Measurements from ENCODE around the gene FKTN.
"Not testable (repeated sequence)": the region's sequence is repeated elsewhere in the genome, so short reads cannot be mapped to it uniquely, and the experiment has no call there.

DNA sequence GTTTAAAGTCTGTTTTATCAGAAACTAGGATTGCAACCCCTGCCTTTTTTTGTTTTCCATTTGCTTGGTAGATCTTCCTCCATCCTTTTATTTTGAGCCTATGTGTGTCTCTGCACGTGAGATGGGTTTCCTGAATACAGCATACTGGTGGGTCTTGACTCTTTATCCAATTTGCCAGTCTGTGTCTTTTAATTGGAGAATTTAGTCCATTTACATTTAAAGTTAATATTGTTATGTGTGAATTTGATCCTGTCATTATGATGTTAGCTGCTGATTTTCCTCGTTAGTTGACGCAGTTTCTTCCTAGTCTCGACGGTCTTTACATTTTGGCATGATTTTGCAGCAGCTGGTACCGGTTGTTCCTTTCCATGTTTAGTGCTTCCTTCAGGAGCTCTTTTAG is 22.0 kb downstream of the FKTN start:
- TF ChIP-seq, protein P1, sequence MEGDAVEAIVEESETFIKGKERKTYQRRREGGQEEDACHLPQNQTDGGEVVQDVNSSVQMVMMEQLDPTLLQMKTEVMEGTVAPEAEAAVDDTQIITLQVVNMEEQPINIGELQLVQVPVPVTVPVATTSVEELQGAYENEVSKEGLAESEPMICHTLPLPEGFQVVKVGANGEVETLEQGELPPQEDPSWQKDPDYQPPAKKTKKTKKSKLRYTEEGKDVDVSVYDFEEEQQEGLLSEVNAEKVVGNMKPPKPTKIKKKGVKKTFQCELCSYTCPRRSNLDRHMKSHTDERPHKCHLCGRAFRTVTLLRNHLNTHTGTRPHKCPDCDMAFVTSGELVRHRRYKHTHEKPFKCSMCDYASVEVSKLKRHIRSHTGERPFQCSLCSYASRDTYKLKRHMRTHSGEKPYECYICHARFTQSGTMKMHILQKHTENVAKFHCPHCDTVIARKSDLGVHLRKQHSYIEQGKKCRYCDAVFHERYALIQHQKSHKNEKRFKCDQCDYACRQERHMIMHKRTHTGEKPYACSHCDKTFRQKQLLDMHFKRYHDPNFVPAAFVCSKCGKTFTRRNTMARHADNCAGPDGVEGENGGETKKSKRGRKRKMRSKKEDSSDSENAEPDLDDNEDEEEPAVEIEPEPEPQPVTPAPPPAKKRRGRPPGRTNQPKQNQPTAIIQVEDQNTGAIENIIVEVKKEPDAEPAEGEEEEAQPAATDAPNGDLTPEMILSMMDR (IDR thresholded peaks at IDR 0.05; ENCODE audit: borderline replicate concordance, extremely low read depth, low read length, poor library complexity, severe bottlenecking): not testable (repeated sequence)
- not testable (repeated sequence) for TF ChIP-seq EZH2 (IDR thresholded peaks at IDR 0.05; ENCODE audit: borderline replicate concordance, low read depth, low read length, severe bottlenecking)

All from DND-41 (cell line).